ENCODE results near the gene IFNA2.
"Not testable (repeated sequence)": the region's sequence is repeated elsewhere in the genome, so short reads cannot be mapped to it uniquely, and the experiment has no call there.

The IFNA2 gene

DNA sequence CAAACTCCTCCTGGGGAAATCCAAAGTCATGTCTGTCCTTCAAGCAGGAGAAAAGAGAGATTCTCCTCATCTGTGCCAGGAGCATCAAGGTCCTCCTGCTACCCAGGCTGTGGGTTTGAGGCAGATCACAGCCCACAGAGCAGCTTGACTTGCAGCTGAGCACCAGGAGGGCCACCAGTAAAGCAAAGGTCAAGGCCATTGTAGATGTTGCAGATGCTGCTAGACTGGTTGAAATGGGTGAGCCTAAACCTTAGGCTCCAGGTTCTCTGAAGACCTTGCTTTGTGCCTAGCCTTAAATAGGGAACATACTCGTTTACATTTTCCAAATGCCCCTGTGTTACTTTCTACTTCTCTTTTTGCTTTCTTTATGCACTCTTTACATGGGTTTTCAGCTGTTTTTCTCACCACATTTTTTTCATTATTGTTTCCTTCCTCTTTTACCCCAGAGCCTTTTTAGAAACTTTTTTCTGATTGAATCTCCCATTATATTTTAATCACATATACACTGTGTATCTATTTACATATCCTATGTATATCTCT is at the start of gene IFNA2:
TSS of gene IFNA2 (minus strand) at position 268 of the 540 bp plus-strand sequence. CDS start at position 199, 69 bp downstream.
- H3K27me3 ChIP-seq (ENCODE audit: control insufficient read depth in 1 of 2, insufficient read depth in 2 of 2, low read length in 2 of 2) = no peaks in the 10 kb centered on the region
- no peaks in the 10 kb centered on the region for H3K36me3 ChIP-seq (ENCODE audit: insufficient read depth, low read length)
- no peaks in the 10 kb centered on the region for H3K9me3 ChIP-seq (ENCODE audit: low read length)
- no peaks in the 10 kb centered on the region for H3K4me1 ChIP-seq (ENCODE audit: insufficient read depth, low read length)
- H3K27ac ChIP-seq (ENCODE audit: low read depth, low read length) = no peak within 1 kb of the TSS
- no peak within 1 kb of the TSS for H3K9ac ChIP-seq (ENCODE audit: low read length)
- no peak within 1 kb of the TSS for H3K4me3 ChIP-seq (ENCODE audit: low read depth in 1 of 2, low read length in 2 of 2)

DNA sequence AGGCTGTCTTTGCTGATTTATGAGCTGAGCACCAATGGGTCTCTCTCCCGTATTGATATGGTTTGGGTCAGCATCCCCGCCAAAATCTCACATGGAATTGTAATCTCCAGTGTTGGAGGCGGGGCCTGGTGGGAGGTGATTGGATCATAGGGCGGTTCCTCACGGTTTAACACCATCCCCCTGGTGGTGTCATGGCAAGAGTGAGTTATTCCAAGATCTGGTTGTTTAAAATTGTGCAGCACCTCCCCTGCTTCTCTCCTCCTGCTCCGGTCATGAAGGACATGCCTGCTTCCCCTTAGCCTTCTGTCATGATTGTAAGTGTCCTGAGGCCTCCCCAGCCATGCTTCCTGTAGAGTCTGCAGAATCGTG is 49.8 kb upstream of the IFNA2 start:
- not testable (repeated sequence) for H3K27ac ChIP-seq (ENCODE audit: low read depth, low read length); H3K4me1 ChIP-seq (ENCODE audit: insufficient read depth, low read length); H3K4me3 ChIP-seq (ENCODE audit: low read depth in 1 of 2, low read length in 2 of 2); H3K9me3 ChIP-seq (ENCODE audit: low read length); H3K27me3 ChIP-seq (ENCODE audit: control insufficient read depth in 1 of 2, insufficient read depth in 2 of 2, low read length in 2 of 2); H3K36me3 ChIP-seq (ENCODE audit: insufficient read depth, low read length); H3K9ac ChIP-seq (ENCODE audit: low read length)

DNA sequence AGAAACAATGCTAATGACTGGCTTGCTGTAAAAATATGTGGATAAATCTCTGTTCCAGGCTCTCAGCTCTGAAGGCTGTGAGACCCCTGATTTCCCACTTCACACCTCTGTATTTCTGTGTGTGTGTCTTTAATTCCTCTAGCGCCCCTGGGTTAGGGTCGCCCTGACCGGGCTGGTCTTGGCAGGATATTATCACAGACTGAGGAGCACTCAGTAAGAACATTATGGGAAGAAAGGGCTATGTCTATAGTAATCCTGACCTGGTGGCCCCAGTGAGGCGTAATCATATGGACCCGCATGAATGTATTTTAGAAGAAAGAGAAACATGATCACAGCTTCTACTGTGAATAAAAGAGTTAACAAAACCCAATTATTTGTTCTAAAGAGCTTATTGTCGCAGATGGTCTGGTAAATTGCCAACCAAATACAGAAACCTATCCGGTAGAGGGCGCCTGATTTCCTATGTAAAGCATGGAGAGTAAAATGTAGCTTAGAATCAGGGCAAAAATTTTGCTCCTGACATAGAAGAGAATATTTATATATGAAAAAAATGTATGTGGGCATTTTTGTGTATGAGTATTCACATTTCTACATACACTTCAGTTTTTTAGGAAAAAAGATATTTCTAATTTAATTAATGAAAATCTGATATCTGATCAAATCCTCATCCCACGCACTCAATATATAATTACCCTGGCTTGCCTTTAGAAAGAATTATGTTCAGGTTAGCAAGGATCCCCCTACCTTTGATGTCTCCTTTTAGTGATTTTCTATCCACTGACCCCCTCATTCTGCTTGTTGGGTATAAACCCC is 49.2 kb upstream of the IFNA2 start:
- Histone ChIP-seq H3K27ac (ENCODE audit: low read depth, low read length) (no peak overlapping the region), H3K4me1 (ENCODE audit: insufficient read depth, low read length) (no peaks in the 10 kb centered on the region), H3K4me3 (ENCODE audit: low read depth in 1 of 2, low read length in 2 of 2) (no peak overlapping the region), H3K36me3 (ENCODE audit: insufficient read depth, low read length) (no peaks in the 10 kb centered on the region), H3K9me3 (ENCODE audit: low read length) (no peaks in the 10 kb centered on the region), H3K27me3 (ENCODE audit: control insufficient read depth in 1 of 2, insufficient read depth in 2 of 2, low read length in 2 of 2) (no peaks in the 10 kb centered on the region), H3K9ac (ENCODE audit: low read length) (no peak overlapping the region)

DNA sequence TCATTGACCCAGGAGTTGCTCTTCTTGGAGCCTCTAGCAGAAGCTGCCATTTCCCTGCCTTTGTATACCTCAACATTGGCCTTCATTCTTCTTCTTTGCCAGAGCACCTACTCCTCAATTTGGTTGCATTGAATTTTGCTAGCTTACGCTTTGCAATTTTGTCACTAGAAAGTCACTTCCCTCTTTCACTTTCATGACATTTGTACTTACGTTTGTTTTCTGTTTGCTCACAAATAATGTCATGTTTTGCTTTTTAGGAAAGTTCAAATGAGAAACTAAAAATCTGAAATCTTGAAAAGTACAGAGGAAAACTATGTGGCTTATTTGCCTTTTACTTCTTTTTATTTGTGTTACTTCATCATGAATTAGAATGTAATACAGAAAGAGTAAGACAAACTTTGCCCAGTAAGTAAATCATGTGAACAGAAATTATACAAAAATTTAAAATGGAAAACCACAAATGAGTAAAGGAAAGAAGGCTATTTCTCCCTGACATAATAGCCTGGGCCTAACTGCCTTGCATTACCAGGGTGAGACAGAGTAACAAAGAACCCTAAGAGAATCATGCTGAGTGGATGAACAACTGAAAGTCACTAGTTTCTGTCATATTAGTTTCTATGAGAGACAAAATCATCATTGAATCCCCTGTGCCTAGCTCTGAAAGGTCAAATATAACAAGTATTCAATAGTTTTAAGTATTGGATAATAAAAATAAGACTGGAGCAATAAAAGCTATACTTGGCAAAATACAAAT is 47.7 kb upstream of the IFNA2 start:
- Histone ChIP-seq H3K4me1 (ENCODE audit: insufficient read depth, low read length) (no peaks in the 10 kb centered on the region), H3K27me3 (ENCODE audit: control insufficient read depth in 1 of 2, insufficient read depth in 2 of 2, low read length in 2 of 2) (no peaks in the 10 kb centered on the region), H3K27ac (ENCODE audit: low read depth, low read length) (no peak overlapping the region), H3K36me3 (ENCODE audit: insufficient read depth, low read length) (no peaks in the 10 kb centered on the region), H3K4me3 (ENCODE audit: low read depth in 1 of 2, low read length in 2 of 2) (no peak overlapping the region), H3K9ac (ENCODE audit: low read length) (no peak overlapping the region), H3K9me3 (ENCODE audit: low read length) (no peaks in the 10 kb centered on the region)

DNA sequence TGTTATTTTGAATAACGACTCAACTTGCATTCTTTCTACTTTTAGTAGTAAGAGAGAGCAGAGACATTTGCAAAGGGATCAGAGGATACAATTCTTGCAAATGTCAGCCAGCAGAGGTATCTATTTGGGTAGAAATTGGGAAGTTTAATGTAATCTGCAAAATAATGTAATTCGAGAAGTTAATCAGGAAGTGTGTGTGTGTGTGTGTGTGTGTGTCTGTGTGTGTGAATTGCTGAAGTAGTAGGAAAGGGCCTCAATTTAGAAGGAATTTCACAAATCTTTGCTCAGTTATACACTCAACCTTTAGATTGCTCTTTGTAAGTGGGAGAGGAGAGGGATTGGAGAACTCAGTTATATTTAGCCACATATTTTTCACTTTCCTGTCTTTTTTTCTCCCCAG is 44.0 kb upstream of the IFNA2 start:
- Histone ChIP-seq H3K36me3 (ENCODE audit: insufficient read depth, low read length) (no peaks in the 10 kb centered on the region), H3K4me3 (ENCODE audit: low read depth in 1 of 2, low read length in 2 of 2) (no peak overlapping the region), H3K27ac (ENCODE audit: low read depth, low read length) (no peak overlapping the region), H3K9ac (ENCODE audit: low read length) (no peak overlapping the region), H3K9me3 (ENCODE audit: low read length) (no peaks in the 10 kb centered on the region), H3K27me3 (ENCODE audit: control insufficient read depth in 1 of 2, insufficient read depth in 2 of 2, low read length in 2 of 2) (no peaks in the 10 kb centered on the region), H3K4me1 (ENCODE audit: insufficient read depth, low read length) (no peaks in the 10 kb centered on the region)

DNA sequence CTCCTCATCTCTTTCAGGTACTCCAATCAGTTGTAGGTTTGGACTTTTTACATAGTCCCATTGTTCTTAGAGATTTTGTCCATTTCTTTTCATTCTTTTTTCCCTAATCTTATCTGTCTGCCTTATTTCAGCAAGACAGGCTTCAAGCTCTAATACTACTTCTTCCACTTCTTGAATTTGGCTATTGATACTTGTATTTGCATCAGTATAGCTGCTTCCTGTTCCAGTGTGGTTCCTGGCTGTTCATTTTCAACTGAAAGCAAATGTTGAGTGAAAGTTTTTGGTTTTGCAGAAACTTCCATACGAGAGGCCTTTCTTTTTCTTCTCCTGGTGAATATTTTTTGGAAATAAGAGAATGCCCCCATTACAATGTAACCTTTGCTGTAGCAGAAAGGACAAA is 43.0 kb upstream of the IFNA2 start:
- Histone ChIP-seq H3K27me3 (ENCODE audit: control insufficient read depth in 1 of 2, insufficient read depth in 2 of 2, low read length in 2 of 2) (no peaks in the 10 kb centered on the region), H3K4me3 (ENCODE audit: low read depth in 1 of 2, low read length in 2 of 2) (no peak overlapping the region), H3K36me3 (ENCODE audit: insufficient read depth, low read length) (no peaks in the 10 kb centered on the region), H3K4me1 (ENCODE audit: insufficient read depth, low read length) (no peaks in the 10 kb centered on the region), H3K9ac (ENCODE audit: low read length) (no peak overlapping the region), H3K9me3 (ENCODE audit: low read length) (no peaks in the 10 kb centered on the region), H3K27ac (ENCODE audit: low read depth, low read length) (no peak overlapping the region)

DNA sequence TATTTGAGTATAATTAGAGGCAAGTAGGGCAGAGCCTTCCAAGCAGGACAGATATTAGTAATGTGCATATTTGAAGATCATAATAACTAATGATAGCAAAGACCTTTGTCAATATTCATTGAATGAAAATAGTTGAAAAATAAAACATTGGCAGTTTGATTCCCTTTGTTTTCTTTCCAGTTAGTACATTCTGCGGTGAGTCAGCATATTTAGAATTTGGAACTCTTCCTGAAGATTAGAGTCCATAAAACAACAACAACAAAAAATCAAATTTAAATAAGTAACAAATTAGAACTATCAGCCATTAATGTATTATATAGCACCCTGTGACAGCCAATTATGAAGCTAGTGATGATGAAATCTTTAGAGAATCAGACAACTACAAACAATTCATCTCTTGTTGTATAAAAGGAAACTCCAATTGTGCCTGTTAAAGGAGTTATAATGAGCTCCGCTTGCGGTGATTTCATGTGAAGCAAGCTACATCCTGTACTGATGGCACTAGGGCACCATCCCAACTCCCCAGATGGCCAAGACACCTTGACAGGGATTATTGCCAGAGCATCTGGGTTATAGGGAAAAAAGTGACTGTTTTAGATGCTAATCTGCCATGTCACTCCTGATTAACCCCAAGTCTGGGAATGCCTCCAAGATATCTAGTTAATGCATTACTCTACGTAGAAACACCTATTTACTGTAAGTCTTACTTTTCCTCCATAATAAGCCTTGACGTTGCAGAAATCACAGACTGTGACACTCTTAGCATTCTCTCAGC is 30.5 kb upstream of the IFNA2 start:
- H3K27me3 ChIP-seq (ENCODE audit: control insufficient read depth in 1 of 2, insufficient read depth in 2 of 2, low read length in 2 of 2) = no peaks in the 10 kb centered on the region
- no peaks in the 10 kb centered on the region for H3K4me1 ChIP-seq (ENCODE audit: insufficient read depth, low read length)
- H3K9ac ChIP-seq (ENCODE audit: low read length) = no peak overlapping the region
- no peak overlapping the region for H3K4me3 ChIP-seq (ENCODE audit: low read depth in 1 of 2, low read length in 2 of 2)
- H3K9me3 ChIP-seq (ENCODE audit: low read length) = no peaks in the 10 kb centered on the region
- H3K27ac ChIP-seq (ENCODE audit: low read depth, low read length) = no peak overlapping the region
- no peaks in the 10 kb centered on the region for H3K36me3 ChIP-seq (ENCODE audit: insufficient read depth, low read length)

DNA sequence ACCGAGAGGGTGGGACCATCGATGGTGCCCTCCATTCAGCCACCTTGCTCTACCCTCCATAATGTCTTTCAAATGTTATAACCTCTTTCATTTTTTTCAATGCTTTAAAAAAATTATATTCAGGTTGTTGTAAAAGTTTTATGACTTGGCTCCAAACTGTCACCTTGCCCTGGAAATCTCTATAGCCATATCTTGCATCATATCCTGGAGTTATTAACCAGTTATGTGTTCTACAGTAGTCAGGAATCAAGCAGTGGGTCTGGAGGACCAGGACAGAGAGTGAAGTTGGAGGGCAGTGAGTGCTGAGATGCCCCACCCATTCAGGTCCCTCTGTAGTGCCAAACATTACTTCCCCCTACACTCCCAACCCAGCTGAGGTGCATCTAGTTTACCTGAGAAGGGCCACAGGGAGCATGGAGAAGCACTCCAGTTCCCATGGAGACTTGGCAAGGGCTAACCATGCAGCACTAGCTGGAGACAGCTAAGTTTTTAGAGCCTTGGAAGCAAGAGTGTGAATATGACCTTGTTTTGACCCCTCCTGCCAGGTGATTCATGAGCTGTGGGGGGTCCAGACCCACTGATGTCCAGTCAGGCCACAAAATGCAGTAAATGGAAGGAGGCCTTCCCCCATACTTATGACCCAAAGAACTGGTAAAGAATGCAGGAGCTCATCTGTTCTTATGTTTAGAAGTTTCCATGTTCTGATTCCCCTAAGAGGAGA is 29.2 kb upstream of the IFNA2 start:
- H3K27me3 ChIP-seq (ENCODE audit: control insufficient read depth in 1 of 2, insufficient read depth in 2 of 2, low read length in 2 of 2) = no peaks in the 10 kb centered on the region

DNA sequence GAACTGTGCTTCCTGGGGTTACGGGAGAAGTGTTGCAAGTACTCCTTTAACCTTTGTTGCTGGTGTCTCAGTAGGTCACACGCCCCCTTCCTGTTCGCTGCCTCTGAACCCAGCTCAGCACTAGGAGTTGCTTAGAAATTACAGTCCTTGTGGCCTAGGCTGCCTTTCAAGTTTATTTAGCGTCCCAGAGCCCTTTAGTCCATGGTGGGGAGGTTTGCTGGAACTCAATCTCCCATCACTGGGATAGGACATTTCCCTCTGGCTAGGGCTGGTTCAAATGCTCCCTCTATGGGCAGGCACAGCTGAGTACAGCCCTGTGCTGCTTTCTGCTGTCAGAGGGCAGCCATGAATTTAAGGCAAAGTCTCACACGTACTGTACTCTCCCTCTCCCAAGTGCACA is 28.4 kb upstream of the IFNA2 start:
- no peak overlapping the region for H3K27ac ChIP-seq (ENCODE audit: low read depth, low read length)
- no peaks in the 10 kb centered on the region for H3K9me3 ChIP-seq (ENCODE audit: low read length)
- H3K36me3 ChIP-seq (ENCODE audit: insufficient read depth, low read length) = no peaks in the 10 kb centered on the region
- no peak overlapping the region for H3K9ac ChIP-seq (ENCODE audit: low read length)
- H3K4me1 ChIP-seq (ENCODE audit: insufficient read depth, low read length) = no peaks in the 10 kb centered on the region
- no peaks in the 10 kb centered on the region for H3K27me3 ChIP-seq (ENCODE audit: control insufficient read depth in 1 of 2, insufficient read depth in 2 of 2, low read length in 2 of 2)
- no peak overlapping the region for H3K4me3 ChIP-seq (ENCODE audit: low read depth in 1 of 2, low read length in 2 of 2)

More for the DNA sequence above, 29.2 kb upstream of the IFNA2 start:
- H3K4me3 ChIP-seq (ENCODE audit: low read depth in 1 of 2, low read length in 2 of 2) = no peak overlapping the region
- no peaks in the 10 kb centered on the region for H3K36me3 ChIP-seq (ENCODE audit: insufficient read depth, low read length)
- no peaks in the 10 kb centered on the region for H3K9me3 ChIP-seq (ENCODE audit: low read length)
- no peak overlapping the region for H3K9ac ChIP-seq (ENCODE audit: low read length)
- no peaks in the 10 kb centered on the region for H3K4me1 ChIP-seq (ENCODE audit: insufficient read depth, low read length)
- H3K27ac ChIP-seq (ENCODE audit: low read depth, low read length) = no peak overlapping the region

DNA sequence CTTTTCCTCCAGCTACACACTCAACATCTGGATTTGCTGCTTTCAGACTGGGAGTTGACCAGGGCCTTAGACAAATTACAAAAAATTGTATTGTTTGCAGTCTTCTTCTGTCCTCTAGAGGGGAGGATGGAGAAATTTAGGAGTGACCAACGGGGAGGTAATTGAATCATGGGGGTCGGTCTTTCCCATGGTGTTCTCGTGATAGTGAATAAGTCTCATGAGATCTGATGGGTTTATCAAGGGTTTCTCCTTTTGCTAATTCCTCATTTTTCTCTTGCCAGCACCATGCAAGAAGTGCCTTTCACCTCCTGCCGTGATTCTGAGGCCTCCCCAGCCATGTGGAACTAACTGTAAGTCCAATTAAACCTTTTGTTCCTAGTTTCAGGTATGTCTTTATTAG is 28.0 kb upstream of the IFNA2 start:
- no peaks in the 10 kb centered on the region for H3K9me3 ChIP-seq (ENCODE audit: low read length)
- no peaks in the 10 kb centered on the region for H3K27me3 ChIP-seq (ENCODE audit: control insufficient read depth in 1 of 2, insufficient read depth in 2 of 2, low read length in 2 of 2)
- no peak overlapping the region for H3K27ac ChIP-seq (ENCODE audit: low read depth, low read length)
- H3K36me3 ChIP-seq (ENCODE audit: insufficient read depth, low read length) = no peaks in the 10 kb centered on the region
- H3K4me3 ChIP-seq (ENCODE audit: low read depth in 1 of 2, low read length in 2 of 2) = no peak overlapping the region
- H3K4me1 ChIP-seq (ENCODE audit: insufficient read depth, low read length) = no peaks in the 10 kb centered on the region
- no peak overlapping the region for H3K9ac ChIP-seq (ENCODE audit: low read length)

DNA sequence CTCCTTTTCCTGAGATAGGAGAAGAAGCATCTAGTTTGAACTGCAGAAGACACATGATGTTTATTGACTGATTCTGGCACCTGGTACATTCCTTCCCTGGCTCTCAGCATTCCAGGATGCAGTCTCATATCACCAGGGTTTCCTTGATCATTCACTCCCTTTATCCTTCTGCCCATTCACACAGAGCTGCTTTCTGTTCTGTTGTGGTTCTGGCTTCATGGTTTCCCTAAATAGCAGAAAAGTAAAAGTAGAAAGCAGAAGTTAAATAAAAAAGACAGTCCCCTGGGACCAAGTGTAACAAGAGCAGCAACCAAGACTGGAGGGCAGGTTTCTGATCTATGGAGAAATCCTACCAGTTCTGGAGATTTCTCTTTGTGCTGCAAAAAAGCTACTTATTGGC is 26.9 kb upstream of the IFNA2 start:
- no peaks in the 10 kb centered on the region for H3K36me3 ChIP-seq (ENCODE audit: insufficient read depth, low read length)
- no peak overlapping the region for H3K27ac ChIP-seq (ENCODE audit: low read depth, low read length)
- H3K9me3 ChIP-seq (ENCODE audit: low read length) = no peaks in the 10 kb centered on the region
- no peaks in the 10 kb centered on the region for H3K4me1 ChIP-seq (ENCODE audit: insufficient read depth, low read length)
- H3K9ac ChIP-seq (ENCODE audit: low read length) = no peak overlapping the region
- no peaks in the 10 kb centered on the region for H3K27me3 ChIP-seq (ENCODE audit: control insufficient read depth in 1 of 2, insufficient read depth in 2 of 2, low read length in 2 of 2)
- no peak overlapping the region for H3K4me3 ChIP-seq (ENCODE audit: low read depth in 1 of 2, low read length in 2 of 2)
